Hepatic stellate cell (primary cell): ENCODE results near the gene UBE3B.
"Not testable (repeated sequence)": the region's sequence is repeated elsewhere in the genome, so short reads cannot be mapped to it uniquely, and the experiment has no call there.

Experiments used
- DNase-seq: peaks from one replicate; pipeline ENCODE4 v3.0.0; 2011; ENCODE audit warnings: low spot score

Gene UBE3B

GRCh38 chr12:109477185-109477962 lies at the start of gene UBE3B, which contains the start of gene KCTD10:
Gene UBE3B, plus strand, starts transcription at chr12:109477634. Its CDS starts 5,918 bp downstream, at chr12:109483552.
Gene KCTD10, minus strand, starts transcription at chr12:109477300. Its CDS starts 38 bp downstream, at chr12:109477262.
- DNase-seq, result peak; percentile 86

GRCh38 chr12:109428037-109428629 lies 49.3 kb upstream of the UBE3B start:
- DNase-seq, result peak; percentile 71

- DNase-seq, result not testable (repeated sequence)
Observed at GRCh38 chr12:109428804-109429203, 48.6 kb upstream of the UBE3B start.

- DNase-seq, result no peak
Observed at GRCh38 chr12:109430244-109430643, 47.2 kb upstream of the UBE3B start.

- DNase-seq, result no peak
Observed at GRCh38 chr12:109432431-109432830, 45.0 kb upstream of the UBE3B start.

GRCh38 chr12:109432842-109433304 lies 44.6 kb upstream of the UBE3B start:
- DNase-seq, result peak; percentile 41

GRCh38 chr12:109433618-109434017 lies 43.8 kb upstream of the UBE3B start:
- DNase-seq, result peak; percentile 30

- no peak for DNase-seq
Observed at GRCh38 chr12:109434582-109434981, 42.9 kb upstream of the UBE3B start.

GRCh38 chr12:109435428-109436187 lies 41.8 kb upstream of the UBE3B start:
- DNase-seq, result no peak

GRCh38 chr12:109436188-109436560 lies 41.3 kb upstream of the UBE3B start:
- DNase-seq, result no peak

- DNase-seq, result no peak
Observed at GRCh38 chr12:109439181-109439580, 38.3 kb upstream of the UBE3B start.

- DNase-seq, result not testable (repeated sequence)
Observed at GRCh38 chr12:109439951-109440350, 37.5 kb upstream of the UBE3B start.

- no peak for DNase-seq
Observed at GRCh38 chr12:109440851-109441490, 36.5 kb upstream of the UBE3B start.

- no peak for DNase-seq
Observed at GRCh38 chr12:109443794-109444193, 33.6 kb upstream of the UBE3B start.

GRCh38 chr12:109444259-109444658 lies 33.2 kb upstream of the UBE3B start:
- DNase-seq, result no peak

GRCh38 chr12:109445191-109445609 lies 32.2 kb upstream of the UBE3B start:
- DNase-seq, result peak; percentile 54

- DNase-seq, result no peak
Observed at GRCh38 chr12:109446869-109447268, 30.6 kb upstream of the UBE3B start.

- no peak for DNase-seq
Observed at GRCh38 chr12:109447482-109447881, 30.0 kb upstream of the UBE3B start.

GRCh38 chr12:109448272-109448671 lies 29.2 kb upstream of the UBE3B start:
- no peak for DNase-seq

GRCh38 chr12:109448707-109449390 lies 28.6 kb upstream of the UBE3B start:
- no peak for DNase-seq

- no peak for DNase-seq
Observed at GRCh38 chr12:109449845-109450532, 27.4 kb upstream of the UBE3B start.
